GM12878 (cell line): ENCODE data around the gene SNAPIN. TPM values are rescaled to one million over a fixed set of nuclear protein-coding genes. Genes with fewer than 3 reads are reported as not detected.

Source experiments
- ATAC-seq: fragments of 200-7000 bp; cut with Tn5 transposase; 3 replicates; pipeline ENCODE4 v1.9.1; 2020; ENCODE audit warnings: mild to moderate bottlenecking, moderate library complexity
- BruUV-seq: library from RNA; stranded (reverse); fragments of 400-500 nt; replicated peaks from 2 replicates; lab custom pipeline; 2021; lab: Mats Ljungman, UMichigan
- CTCF ChIA-PET: fragments of 300-600 bp; sonication (Branson Sonifier 250); formaldehyde crosslinking; extraction: SDS; loops from one replicate; lab custom pipeline; 2021; ENCODE audit warnings: inconsistent platforms; lab: Yijun Ruan, JAX
- POLR2A ChIA-PET: fragments of 350-600 bp; formaldehyde crosslinking; extraction: SDS; loops from one replicate; lab custom pipeline; 2021; ENCODE audit warnings: inconsistent platforms; lab: Charles Lee
- RAD21 ChIA-PET: fragments of 300-600 bp; sonication (Branson Sonifier 250); formaldehyde crosslinking; loops from one replicate; lab custom pipeline; 2023; ENCODE audit warnings: antibody characterized with exemption; ENCODE audit not compliant: unreplicated experiment; lab: Charles Lee
- SMC1A ChIA-PET: fragments of 300-600 bp; sonication (Branson Sonifier 250); formaldehyde crosslinking; loops from one replicate; lab custom pipeline; 2023; ENCODE audit not compliant: unreplicated experiment, uncharacterized antibody; lab: Charles Lee
- DNase-seq: peaks from one replicate; pipeline ENCODE4 v3.0.0-alpha.2; 2011; ENCODE audit warnings: low read depth, low spot score
- FAIRE-seq: peaks from 3 replicates; lab custom pipeline; 2011; peaks lifted over from hg19 to GRCh38; lab: Jason Lieb, UNC
- H2AFZ ChIP-seq: 2 replicates; pipeline ENCODE4 v1.6.0; 2011; ENCODE audit warnings: low read depth, low read length, control low read depth; ENCODE audit not compliant: control insufficient read depth
- H3K27ac ChIP-seq: 2 replicates; pipeline ENCODE4 v1.5.1; 2011; ENCODE audit warnings: control low read depth; ENCODE audit not compliant: control insufficient read depth, insufficient read depth
- H3K27me3 ChIP-seq, 2 experiments: replicated peaks in 1 of 2; 2 replicates each; pipeline versions ENCODE4 v1.6.0 to v1.6.1; 2011; ENCODE audit warnings: low read length in 1 of 2; ENCODE audit not compliant: control insufficient read depth in 2 of 2, insufficient read depth in 2 of 2
- H3K36me3 ChIP-seq, 2 experiments: 2 replicates each; pipeline ENCODE4 v1.5.1; 2011; ENCODE audit warnings: low read length in 1 of 2; ENCODE audit not compliant: control insufficient read depth in 2 of 2, insufficient read depth in 2 of 2
- H3K4me1 ChIP-seq: 2 replicates; pipeline ENCODE4 v1.6.1; 2011; ENCODE audit warnings: mild to moderate bottlenecking, low read length, moderate library complexity, mixed read lengths; ENCODE audit not compliant: control insufficient read depth, insufficient read depth
- H3K4me2 ChIP-seq: 2 replicates; pipeline ENCODE4 v1.6.0; 2011; ENCODE audit warnings: control low read depth; ENCODE audit not compliant: control insufficient read depth, insufficient read depth
- H3K4me3 ChIP-seq: fragments of 200-600 bp; sonication (generic); 2 replicates; pipeline ENCODE4 v1.5.1; 2016
- H3K79me2 ChIP-seq: 2 replicates; pipeline ENCODE4 v1.6.0; 2011; ENCODE audit warnings: low read length; ENCODE audit not compliant: control insufficient read depth, insufficient read depth
- H3K9ac ChIP-seq: 2 replicates; pipeline ENCODE4 v1.8.0; 2011; ENCODE audit warnings: low read length, control low read depth, mixed read lengths; ENCODE audit not compliant: control insufficient read depth, insufficient read depth
- H3K9me3 ChIP-seq: replicated peaks from 3 replicates; pipeline ENCODE4 v1.5.1; 2011; ENCODE audit warnings: mild to moderate bottlenecking, low read length; ENCODE audit not compliant: control insufficient read depth, insufficient read depth
- H4K20me1 ChIP-seq: 2 replicates; pipeline ENCODE4 v1.6.0; 2011; ENCODE audit not compliant: control insufficient read depth, insufficient read depth
- ATF7 ChIP-seq: fragments of 450-650 bp; IDR thresholded peaks from 2 replicates; pipeline ENCODE4 v1.6.1; 2016; ENCODE audit warnings: low read depth, mild to moderate bottlenecking
- CBX3 ChIP-seq: fragments of 200-600 bp; sonication (generic); IDR thresholded peaks from 2 replicates; pipeline ENCODE4 v1.6.1; 2016; ENCODE audit warnings: low read depth, borderline replicate concordance
- EGR1 ChIP-seq, 2 experiments: IDR thresholded peaks; 1 replicate in 1 of 2; 2 replicates in 1 of 2; pipeline ENCODE4 v1.6.1; 2011 to 2012; ENCODE audit warnings: low read depth in 2 of 2, low read length in 2 of 2, borderline replicate concordance in 1 of 2, mild to moderate bottlenecking in 1 of 2, moderate library complexity in 1 of 2
- LARP7 ChIP-seq: fragments of 450-650 bp; IDR thresholded peaks from 2 replicates; pipeline ENCODE4 v1.6.1; 2017; ENCODE audit warnings: mild to moderate bottlenecking
- MXI1 ChIP-seq: fragments of 150-350 bp; IDR thresholded peaks from 2 replicates; pipeline ENCODE4 v1.6.1; 2011; ENCODE audit warnings: low read depth, mild to moderate bottlenecking, inconsistent platforms, low read length, improper control_type of control experiment
- MYB ChIP-seq: fragments of 150-350 bp; IDR thresholded peaks from 2 replicates; pipeline ENCODE4 v1.6.1; 2014; ENCODE audit warnings: mild to moderate bottlenecking, low read depth, low read length, borderline replicate concordance
- NR2C2 ChIP-seq: IDR thresholded peaks from 2 replicates; pipeline ENCODE4 v1.6.1; 2011; ENCODE audit warnings: borderline replicate concordance, low read depth; ENCODE audit not compliant: control insufficient read depth, insufficient read length
- NR2F1 ChIP-seq: fragments of 450-650 bp; conservative IDR thresholded peaks from 2 replicates; pipeline ENCODE4 v1.6.1; 2017; ENCODE audit warnings: mild to moderate bottlenecking
- POLR2A ChIP-seq: IDR thresholded peaks from 2 replicates; pipeline ENCODE4 v1.6.1; 2011; ENCODE audit warnings: low read depth, mild to moderate bottlenecking, low read length
- POLR2AphosphoS2 ChIP-seq: IDR thresholded peaks from 2 replicates; pipeline ENCODE4 v1.6.1; 2011; ENCODE audit warnings: low read depth, mild to moderate bottlenecking, low read length, improper control_type of control experiment, moderate library complexity
- POU2F2 ChIP-seq: IDR thresholded peaks from 3 replicates; pipeline ENCODE4 v1.6.1; 2011; ENCODE audit warnings: low read depth, mild to moderate bottlenecking, low read length, borderline replicate concordance
- RUNX3 ChIP-seq: IDR thresholded peaks from 2 replicates; pipeline ENCODE4 v1.6.1; 2012; ENCODE audit warnings: low read length, inconsistent platforms
- SMAD5 ChIP-seq: IDR thresholded peaks from 2 replicates; pipeline ENCODE4 v1.6.1; 2016; ENCODE audit warnings: antibody characterized with exemption, low read depth
- YY1 ChIP-seq: IDR thresholded peaks from 2 replicates; pipeline ENCODE4 v1.6.1; 2011; ENCODE audit warnings: low read depth, mild to moderate bottlenecking, low read length
- ZBED1 ChIP-seq: IDR thresholded peaks from 2 replicates; pipeline ENCODE4 v1.6.1; 2016; ENCODE audit warnings: borderline replicate concordance
- WGBS: methylation state at CpG from one replicate; pipeline ENCODE4 v1.1.6; 2016; ENCODE audit warnings: low lambda C conversion rate; ENCODE audit not compliant: insufficient replicate concordance, insufficient coverage; ENCODE audit errors: missing lambda C conversion rate; 5-methylcytosine and 5-hydroxymethylcytosine counted together
- in situ Hi-C: fragments of 300-500 bp; cut with MboI; formaldehyde crosslinking; loops from 9 replicates; pipeline ENCODE4 v1.14.3; 2018; ENCODE audit warnings: mixed read lengths
- intact Hi-C: fragments of 100-400 bp; cut with micrococcal nuclease; formaldehyde crosslinking; loops from one replicate; pipeline ENCODE4 v1.14.2; 2022; ENCODE audit not compliant: unreplicated experiment
- polyA plus RNA-seq, 11 experiments: library from polyadenylated mRNA; depleted of rRNA in 4 of 11; unstranded in 6 of 11; stranded (reverse) in 5 of 11; fragments of >200 nt; fragmentation: Nextera tagmentation in 4 of 11; fragmentation: Illumina TruSeq in 1 of 11; extraction: Ambion mirVana in 4 of 11; extraction: Trizol in 1 of 11; gene quantifications; 1 replicate in 1 of 11; 2 replicates in 10 of 11; pipeline versions ENCODE4 v1.2.1 to v1.2.3, GENCODE V29; 2011 to 2016; ENCODE audit warnings: inconsistent platforms in 2 of 11, missing spikeins in 2 of 11, low read depth in 1 of 11
- total RNA-seq, 4 experiments: library from RNA; depleted of rRNA in 3 of 4; stranded (reverse); fragments of >200 nt in 3 of 4; fragmentation: Illumina TruSeq in 1 of 4; extraction: Trizol in 1 of 4; gene quantifications; 2 replicates each; pipeline versions ENCODE4 v1.2.1 to v1.2.3, GENCODE V29; 2013 to 2021
- TF ChIP-seq, protein P1 (sequence below): fragments of 450-650 bp; IDR thresholded peaks from 2 replicates; pipeline ENCODE4 v1.6.1; 2017; ENCODE audit warnings: mild to moderate bottlenecking
- TF ChIP-seq, protein P2 (sequence below): fragments of 450-650 bp; formaldehyde crosslinking; IDR thresholded peaks from 2 replicates; pipeline ENCODE4 v1.5.0; 2022; ENCODE audit warnings: mild to moderate bottlenecking, missing genetic modification characterization
- TF ChIP-seq, protein P3 (sequence below): IDR thresholded peaks from 2 replicates; pipeline ENCODE4 v1.6.1; 2011; ENCODE audit warnings: low read depth, low read length, improper control_type of control experiment, borderline replicate concordance
- TF ChIP-seq, protein P4 (sequence below): fragments of 450-650 bp; IDR thresholded peaks from 2 replicates; pipeline ENCODE4 v1.6.1; 2016; ENCODE audit warnings: mild to moderate bottlenecking

Gene SNAPIN
- total and polyA plus RNA-seq, 10 of the 15 experiments (the other 5 are each of a cell fraction or from before 2014, with no cell fraction given) = 12.4 to 78.1 (median 38.6) TPM

DNA sequence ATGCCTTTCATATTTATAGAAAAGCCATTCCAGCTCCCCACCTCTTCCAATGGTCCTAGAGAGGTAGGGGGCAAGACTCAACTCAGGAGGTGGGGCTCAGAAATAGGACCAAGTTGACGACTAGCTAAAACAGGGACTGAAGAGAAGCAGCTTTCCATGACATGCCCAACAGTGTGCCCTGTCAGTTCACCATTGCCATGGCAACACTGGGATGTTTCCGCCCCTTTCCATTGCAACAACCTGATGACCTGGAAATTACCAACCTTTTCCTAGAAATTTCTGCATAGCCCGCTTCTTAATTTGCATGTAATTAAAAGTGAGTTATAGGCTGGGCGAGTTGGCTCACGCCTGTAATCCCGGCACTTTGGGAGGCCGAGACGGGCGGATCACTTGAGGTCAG is 47.0 kb downstream of the SNAPIN start:
- no peak overlapping the region for H3K4me2 ChIP-seq
- H3K9ac ChIP-seq = no peak overlapping the region
- no peaks in the 10 kb centered on the region for H3K9me3 ChIP-seq
- H3K4me1 ChIP-seq = no peaks in the 10 kb centered on the region
- no peak for TF ChIP-seq LARP7
- TF ChIP-seq, protein P1, sequence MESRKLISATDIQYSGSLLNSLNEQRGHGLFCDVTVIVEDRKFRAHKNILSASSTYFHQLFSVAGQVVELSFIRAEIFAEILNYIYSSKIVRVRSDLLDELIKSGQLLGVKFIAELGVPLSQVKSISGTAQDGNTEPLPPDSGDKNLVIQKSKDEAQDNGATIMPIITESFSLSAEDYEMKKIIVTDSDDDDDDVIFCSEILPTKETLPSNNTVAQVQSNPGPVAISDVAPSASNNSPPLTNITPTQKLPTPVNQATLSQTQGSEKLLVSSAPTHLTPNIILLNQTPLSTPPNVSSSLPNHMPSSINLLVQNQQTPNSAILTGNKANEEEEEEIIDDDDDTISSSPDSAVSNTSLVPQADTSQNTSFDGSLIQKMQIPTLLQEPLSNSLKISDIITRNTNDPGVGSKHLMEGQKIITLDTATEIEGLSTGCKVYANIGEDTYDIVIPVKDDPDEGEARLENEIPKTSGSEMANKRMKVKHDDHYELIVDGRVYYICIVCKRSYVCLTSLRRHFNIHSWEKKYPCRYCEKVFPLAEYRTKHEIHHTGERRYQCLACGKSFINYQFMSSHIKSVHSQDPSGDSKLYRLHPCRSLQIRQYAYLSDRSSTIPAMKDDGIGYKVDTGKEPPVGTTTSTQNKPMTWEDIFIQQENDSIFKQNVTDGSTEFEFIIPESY = no peak
- no peak for TF ChIP-seq YY1
- no peak for TF ChIP-seq MXI1
- TF ChIP-seq, protein P2, sequence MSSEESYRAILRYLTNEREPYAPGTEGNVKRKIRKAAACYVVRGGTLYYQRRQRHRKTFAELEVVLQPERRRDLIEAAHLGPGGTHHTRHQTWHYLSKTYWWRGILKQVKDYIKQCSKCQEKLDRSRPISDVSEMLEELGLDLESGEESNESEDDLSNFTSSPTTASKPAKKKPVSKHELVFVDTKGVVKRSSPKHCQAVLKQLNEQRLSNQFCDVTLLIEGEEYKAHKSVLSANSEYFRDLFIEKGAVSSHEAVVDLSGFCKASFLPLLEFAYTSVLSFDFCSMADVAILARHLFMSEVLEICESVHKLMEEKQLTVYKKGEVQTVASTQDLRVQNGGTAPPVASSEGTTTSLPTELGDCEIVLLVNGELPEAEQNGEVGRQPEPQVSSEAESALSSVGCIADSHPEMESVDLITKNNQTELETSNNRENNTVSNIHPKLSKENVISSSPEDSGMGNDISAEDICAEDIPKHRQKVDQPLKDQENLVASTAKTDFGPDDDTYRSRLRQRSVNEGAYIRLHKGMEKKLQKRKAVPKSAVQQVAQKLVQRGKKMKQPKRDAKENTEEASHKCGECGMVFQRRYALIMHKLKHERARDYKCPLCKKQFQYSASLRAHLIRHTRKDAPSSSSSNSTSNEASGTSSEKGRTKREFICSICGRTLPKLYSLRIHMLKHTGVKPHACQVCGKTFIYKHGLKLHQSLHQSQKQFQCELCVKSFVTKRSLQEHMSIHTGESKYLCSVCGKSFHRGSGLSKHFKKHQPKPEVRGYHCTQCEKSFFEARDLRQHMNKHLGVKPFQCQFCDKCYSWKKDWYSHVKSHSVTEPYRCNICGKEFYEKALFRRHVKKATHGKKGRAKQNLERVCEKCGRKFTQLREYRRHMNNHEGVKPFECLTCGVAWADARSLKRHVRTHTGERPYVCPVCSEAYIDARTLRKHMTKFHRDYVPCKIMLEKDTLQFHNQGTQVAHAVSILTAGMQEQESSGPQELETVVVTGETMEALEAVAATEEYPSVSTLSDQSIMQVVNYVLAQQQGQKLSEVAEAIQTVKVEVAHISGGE (CRISPR knock-in tag) = no peak
- no peak for TF ChIP-seq MYB
- TF ChIP-seq, protein P3, sequence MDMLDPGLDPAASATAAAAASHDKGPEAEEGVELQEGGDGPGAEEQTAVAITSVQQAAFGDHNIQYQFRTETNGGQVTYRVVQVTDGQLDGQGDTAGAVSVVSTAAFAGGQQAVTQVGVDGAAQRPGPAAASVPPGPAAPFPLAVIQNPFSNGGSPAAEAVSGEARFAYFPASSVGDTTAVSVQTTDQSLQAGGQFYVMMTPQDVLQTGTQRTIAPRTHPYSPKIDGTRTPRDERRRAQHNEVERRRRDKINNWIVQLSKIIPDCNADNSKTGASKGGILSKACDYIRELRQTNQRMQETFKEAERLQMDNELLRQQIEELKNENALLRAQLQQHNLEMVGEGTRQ = no peak
- TF ChIP-seq NR2C2 = no peak
- no peak for TF ChIP-seq CBX3
- no peak for TF ChIP-seq SMAD5
- TF ChIP-seq, protein P4, sequence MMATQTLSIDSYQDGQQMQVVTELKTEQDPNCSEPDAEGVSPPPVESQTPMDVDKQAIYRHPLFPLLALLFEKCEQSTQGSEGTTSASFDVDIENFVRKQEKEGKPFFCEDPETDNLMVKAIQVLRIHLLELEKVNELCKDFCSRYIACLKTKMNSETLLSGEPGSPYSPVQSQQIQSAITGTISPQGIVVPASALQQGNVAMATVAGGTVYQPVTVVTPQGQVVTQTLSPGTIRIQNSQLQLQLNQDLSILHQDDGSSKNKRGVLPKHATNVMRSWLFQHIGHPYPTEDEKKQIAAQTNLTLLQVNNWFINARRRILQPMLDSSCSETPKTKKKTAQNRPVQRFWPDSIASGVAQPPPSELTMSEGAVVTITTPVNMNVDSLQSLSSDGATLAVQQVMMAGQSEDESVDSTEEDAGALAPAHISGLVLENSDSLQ = no peak
- no peak for TF ChIP-seq POU2F2
- TF ChIP-seq POLR2A = no peak
- TF ChIP-seq ATF7 = no peak
- TF ChIP-seq EGR1 (IDR thresholded peaks at IDR 0.05; ENCODE audit: borderline replicate concordance in 1 of 2, low read depth in 2 of 2, low read length in 2 of 2) = no peak
- TF ChIP-seq RUNX3 = no peak
- no peak for TF ChIP-seq POLR2AphosphoS2
- no peak for TF ChIP-seq ZBED1
- TF ChIP-seq NR2F1 = no peak
- ChIA-PET POLR2A (interaction anchor here (2.3 kb wide), 1 partner anchor 7 kb away, joined by 6 read pairs; no protein-coding TSS in a partner anchor), RAD21 (no interaction called here), CTCF (no interaction called here), SMC1A (interaction anchor here (1.5 to 1.6 kb wide), 2 partner anchors 10 to 46 kb away, joined by 3 to 4 read pairs; no protein-coding TSS in a partner anchor)
- intact Hi-C loops = no loop called here
- no TSS peak for BruUV-seq
- H3K27ac ChIP-seq = no peak overlapping the region
- no peaks in the 10 kb centered on the region for H3K36me3 ChIP-seq
- in situ Hi-C loops = no loop called here
- H3K27me3 ChIP-seq = no peaks in the 10 kb centered on the region
- H3K79me2 ChIP-seq = no peaks in the 10 kb centered on the region
- no peaks in the 10 kb centered on the region for H4K20me1 ChIP-seq
- no peak overlapping the region for H2AFZ ChIP-seq
- DNase-seq (no peak), ATAC-seq (no peak), FAIRE-seq (no peak)
- no peak overlapping the region for H3K4me3 ChIP-seq
- 82% methylated on average over 9 of the region's 9 CpGs for WGBS
